Activated naive CD4-positive, alpha-beta T cell treated with anti-CD3 and anti-CD28 coated beads, Interleukin-2, amount 10 ng/mL, durations not matched to agents 7 days and 5 days (primary cell): Measurements from ENCODE around the gene ZNF787.
"Not testable (repeated sequence)": the region's sequence is repeated elsewhere in the genome, so short reads cannot be mapped to it uniquely, and the experiment has no call there.

Experiments used
- CTCF ChIA-PET: fragments of 350-600 bp; sonication (Branson Sonifier 250); formaldehyde crosslinking; loops from one replicate; lab custom pipeline; 2021; ENCODE audit warnings: antibody characterized with exemption; lab: Charles Lee
- DNase-seq: peaks from one replicate; pipeline ENCODE4 v3.0.0-alpha.2; 2020
- H3K27ac Mint-ChIP-seq: one replicate; pipeline ENCODE4 v1.8.0; 2021; ENCODE audit warnings: mild to moderate bottlenecking, moderate library complexity, mixed read lengths
- H3K27me3 Mint-ChIP-seq: one replicate; pipeline ENCODE4 v1.8.0; 2021; ENCODE audit warnings: mild to moderate bottlenecking, mixed read lengths
- H3K36me3 Mint-ChIP-seq: one replicate; pipeline ENCODE4 v1.8.0; 2021; ENCODE audit warnings: mixed read lengths
- H3K4me1 Mint-ChIP-seq: one replicate; pipeline ENCODE4 v1.8.0; 2021; ENCODE audit warnings: mixed read lengths
- H3K4me3 Mint-ChIP-seq: one replicate; pipeline ENCODE4 v1.8.0; 2021; ENCODE audit warnings: mild to moderate bottlenecking, moderate library complexity, mixed read lengths
- H3K9me3 Mint-ChIP-seq: one replicate; pipeline ENCODE4 v1.8.0; 2021; ENCODE audit warnings: mixed read lengths

The ZNF787 gene

GRCh38 chr19:56110515-56111448, 10.3 kb downstream of the ZNF787 start:
- CTCF ChIA-PET, result interaction anchor here (1.2 kb wide), 1 partner anchor 142 kb away, joined by 3 read pairs; no protein-coding TSS in a partner anchor
- peaks cover 65% of the 10 kb centered on the region for H3K4me1 Mint-ChIP-seq
- no peaks in the 10 kb centered on the region for H3K27me3 Mint-ChIP-seq
- no peak overlapping the region for H3K4me3 Mint-ChIP-seq
- H3K27ac Mint-ChIP-seq, result peak overlapping the region; percentile 75
- no peak for DNase-seq
- H3K9me3 Mint-ChIP-seq, result no peaks in the 10 kb centered on the region
- H3K36me3 Mint-ChIP-seq, result peaks cover 14% of the 10 kb centered on the region

GRCh38 chr19:56109226-56109625, 11.9 kb downstream of the ZNF787 start:
- H3K9me3 Mint-ChIP-seq, result no peaks in the 10 kb centered on the region
- H3K4me1 Mint-ChIP-seq, result peaks cover 63% of the 10 kb centered on the region
- CTCF ChIA-PET, result no interaction called here
- H3K27me3 Mint-ChIP-seq, result no peaks in the 10 kb centered on the region
- no peak for DNase-seq
- H3K36me3 Mint-ChIP-seq, result peaks cover 8% of the 10 kb centered on the region
- no peak overlapping the region for H3K4me3 Mint-ChIP-seq
- H3K27ac Mint-ChIP-seq, result no peak overlapping the region

GRCh38 chr19:56108447-56109195, 12.5 kb downstream of the ZNF787 start:
- H3K27ac Mint-ChIP-seq, result no peak overlapping the region
- H3K4me1 Mint-ChIP-seq, result peaks cover 58% of the 10 kb centered on the region
- H3K36me3 Mint-ChIP-seq, result peaks cover 8% of the 10 kb centered on the region
- H3K27me3 Mint-ChIP-seq, result no peaks in the 10 kb centered on the region
- H3K9me3 Mint-ChIP-seq, result no peaks in the 10 kb centered on the region
- no peak for DNase-seq
- H3K4me3 Mint-ChIP-seq, result no peak overlapping the region
- CTCF ChIA-PET, result interaction anchor here (1.2 kb wide), 1 partner anchor 63 kb away, joined by 4 read pairs; no protein-coding TSS in a partner anchor

- peaks cover 6% of the 10 kb centered on the region for H3K36me3 Mint-ChIP-seq
- DNase-seq, result no peak
- H3K9me3 Mint-ChIP-seq, result no peaks in the 10 kb centered on the region
- CTCF ChIA-PET, result interaction anchor here (1.2 kb wide), 1 partner anchor 64 kb away, joined by 4 read pairs; no protein-coding TSS in a partner anchor
- H3K27me3 Mint-ChIP-seq, result no peaks in the 10 kb centered on the region
- no peak overlapping the region for H3K27ac Mint-ChIP-seq
- no peak overlapping the region for H3K4me3 Mint-ChIP-seq
- H3K4me1 Mint-ChIP-seq, result peaks cover 50% of the 10 kb centered on the region
These were observed 13.3 kb downstream of the ZNF787 start for GRCh38 chr19:56107626-56108351.

DNA sequence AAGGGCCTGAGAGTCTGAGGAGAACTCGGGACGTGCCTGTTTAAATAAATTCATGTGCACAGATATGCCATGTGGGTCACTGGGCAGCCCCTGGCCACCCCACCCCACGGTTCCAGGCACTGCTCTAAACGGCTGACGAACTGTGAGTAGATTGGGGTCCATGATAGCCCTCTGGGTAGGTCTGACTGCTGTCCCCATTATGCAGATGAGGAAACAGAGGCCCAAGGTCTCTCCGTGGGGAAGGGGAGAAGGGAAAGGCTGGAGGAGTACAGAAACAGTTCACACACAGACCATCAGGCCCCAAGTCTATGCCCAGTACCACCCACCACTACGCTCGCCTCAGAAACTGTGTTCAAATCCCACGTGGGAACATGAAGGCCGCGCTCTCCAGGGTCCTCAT, 14.1 kb downstream of the ZNF787 start:
- CTCF ChIA-PET, result no interaction called here
- Mint-ChIP-seq H3K27ac (no peak overlapping the region), H3K36me3 (peaks cover 6% of the 10 kb centered on the region), H3K4me3 (no peak overlapping the region), H3K27me3 (no peaks in the 10 kb centered on the region), H3K9me3 (no peaks in the 10 kb centered on the region), H3K4me1 (peaks cover 43% of the 10 kb centered on the region)
- no peak for DNase-seq

DNA sequence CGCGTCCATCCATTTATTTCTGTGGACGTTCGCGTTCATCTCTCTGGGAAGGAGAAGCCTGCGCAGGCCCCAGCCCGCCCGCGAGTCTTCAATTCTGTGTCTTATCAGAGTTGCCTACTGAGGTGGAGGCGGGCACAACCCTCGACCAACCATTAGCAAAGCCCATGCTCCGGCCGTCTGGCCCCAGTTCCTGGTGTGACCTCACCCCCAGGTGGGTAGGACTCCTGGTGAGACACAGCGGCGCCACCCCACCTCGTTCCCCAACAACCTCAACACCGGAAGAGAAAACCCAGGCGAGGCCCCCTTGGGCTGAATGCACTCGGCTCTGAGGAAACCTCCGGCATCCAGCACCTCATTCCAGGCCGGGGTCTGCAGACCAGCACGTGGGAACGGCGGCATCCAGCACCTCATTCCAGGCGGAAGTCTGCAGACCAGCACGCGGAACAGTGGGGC, 14.7 kb downstream of the ZNF787 start:
- Mint-ChIP-seq H3K27me3 (no peaks in the 10 kb centered on the region), H3K36me3 (peaks cover 9% of the 10 kb centered on the region), H3K4me1 (peaks cover 37% of the 10 kb centered on the region), H3K9me3 (no peaks in the 10 kb centered on the region), H3K27ac (no peak overlapping the region), H3K4me3 (no peak overlapping the region)
- CTCF ChIA-PET, result no interaction called here
- no peak for DNase-seq

GRCh38 chr19:56105831-56106396, 15.2 kb downstream of the ZNF787 start:
- not testable (repeated sequence) for H3K27ac Mint-ChIP-seq, H3K4me3 Mint-ChIP-seq, H3K9me3 Mint-ChIP-seq

DNA sequence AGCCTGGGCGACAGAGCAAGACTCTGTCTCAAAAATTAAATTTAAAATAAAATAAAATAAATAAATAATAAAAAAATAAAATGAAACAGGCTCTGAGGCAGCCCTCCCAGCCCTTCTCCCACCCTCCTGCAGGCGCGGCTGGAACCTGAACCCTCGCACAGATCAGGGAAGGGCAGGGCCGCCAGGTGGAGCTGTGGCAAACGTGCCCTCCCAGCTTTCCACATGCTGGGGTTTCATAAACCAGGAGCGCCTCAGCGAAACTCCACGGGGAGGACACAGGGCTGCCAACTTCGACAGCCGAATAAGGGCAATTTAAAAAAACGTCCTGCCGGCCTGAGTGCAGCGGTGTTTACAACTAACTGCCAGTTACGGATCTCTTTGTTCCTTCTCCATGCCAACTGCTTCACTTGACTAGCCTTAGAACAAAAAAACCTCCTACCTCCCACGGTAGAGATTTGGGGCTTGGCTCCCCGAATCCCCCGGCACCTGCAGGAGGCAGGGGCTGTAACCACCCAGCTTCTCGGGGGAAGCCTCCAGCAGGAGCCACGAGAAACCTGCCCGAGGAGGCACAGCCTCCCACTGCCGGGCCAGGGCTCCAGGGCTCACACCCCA, 15.9 kb downstream of the ZNF787 start:
- Mint-ChIP-seq H3K4me1 (peaks cover 27% of the 10 kb centered on the region), H3K36me3 (peaks cover 13% of the 10 kb centered on the region), H3K9me3 (no peaks in the 10 kb centered on the region), H3K27ac (peak overlapping the region; percentile 28), H3K4me3 (no peak overlapping the region), H3K27me3 (no peaks in the 10 kb centered on the region)
- DNase-seq, result peak; percentile 71
- CTCF ChIA-PET, result interaction anchor here (0.9 to 1.4 kb wide), 5 partner anchors 20 to 228 kb away, joined by 3 to 4 read pairs (median 3); no protein-coding TSS in a partner anchor

More at GRCh38 chr19:56105831-56106396, 15.2 kb downstream of the ZNF787 start:
- peaks cover 34% of the 10 kb centered on the region for H3K4me1 Mint-ChIP-seq
- DNase-seq, H3K27me3 Mint-ChIP-seq: not testable (repeated sequence)
- peaks cover 13% of the 10 kb centered on the region for H3K36me3 Mint-ChIP-seq
- CTCF ChIA-PET, result interaction anchor here (1.0 to 1.4 kb wide), 3 partner anchors 62 to 147 kb away, joined by 3 to 4 read pairs (median 3); no protein-coding TSS in a partner anchor

DNA sequence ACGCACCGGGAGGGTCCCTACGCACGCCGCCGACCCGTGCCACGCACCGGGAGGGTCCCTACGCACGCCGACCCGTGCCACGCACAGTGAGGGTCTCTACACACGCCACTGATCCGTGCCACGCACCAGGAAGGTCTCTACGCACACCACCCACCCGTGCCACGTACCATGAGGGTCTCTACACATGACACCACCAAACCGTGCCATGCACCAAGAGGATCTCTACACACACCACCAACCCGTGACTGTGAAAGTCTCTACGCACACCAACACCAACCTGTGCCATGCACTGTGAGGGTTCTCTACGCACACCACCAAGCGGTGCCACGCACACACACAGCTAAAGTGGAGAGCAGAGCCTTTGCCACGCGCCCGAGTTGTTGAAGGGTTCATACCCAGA, 16.7 kb downstream of the ZNF787 start:
- no peaks in the 10 kb centered on the region for H3K9me3 Mint-ChIP-seq
- no peaks in the 10 kb centered on the region for H3K27me3 Mint-ChIP-seq
- peaks cover 13% of the 10 kb centered on the region for H3K36me3 Mint-ChIP-seq
- CTCF ChIA-PET, result interaction anchor here (1.0 to 1.4 kb wide), 2 partner anchors 64 to 229 kb away, joined by 3 read pairs; no protein-coding TSS in a partner anchor
- DNase-seq, result no peak
- H3K4me1 Mint-ChIP-seq, result peaks cover 27% of the 10 kb centered on the region
- no peak overlapping the region for H3K27ac Mint-ChIP-seq
- H3K4me3 Mint-ChIP-seq, result no peak overlapping the region

- peaks cover 14% of the 10 kb centered on the region for H3K36me3 Mint-ChIP-seq
- CTCF ChIA-PET, result no interaction called here
These were observed 18.0 kb downstream of the ZNF787 start for GRCh38 chr19:56103027-56103614.

DNA sequence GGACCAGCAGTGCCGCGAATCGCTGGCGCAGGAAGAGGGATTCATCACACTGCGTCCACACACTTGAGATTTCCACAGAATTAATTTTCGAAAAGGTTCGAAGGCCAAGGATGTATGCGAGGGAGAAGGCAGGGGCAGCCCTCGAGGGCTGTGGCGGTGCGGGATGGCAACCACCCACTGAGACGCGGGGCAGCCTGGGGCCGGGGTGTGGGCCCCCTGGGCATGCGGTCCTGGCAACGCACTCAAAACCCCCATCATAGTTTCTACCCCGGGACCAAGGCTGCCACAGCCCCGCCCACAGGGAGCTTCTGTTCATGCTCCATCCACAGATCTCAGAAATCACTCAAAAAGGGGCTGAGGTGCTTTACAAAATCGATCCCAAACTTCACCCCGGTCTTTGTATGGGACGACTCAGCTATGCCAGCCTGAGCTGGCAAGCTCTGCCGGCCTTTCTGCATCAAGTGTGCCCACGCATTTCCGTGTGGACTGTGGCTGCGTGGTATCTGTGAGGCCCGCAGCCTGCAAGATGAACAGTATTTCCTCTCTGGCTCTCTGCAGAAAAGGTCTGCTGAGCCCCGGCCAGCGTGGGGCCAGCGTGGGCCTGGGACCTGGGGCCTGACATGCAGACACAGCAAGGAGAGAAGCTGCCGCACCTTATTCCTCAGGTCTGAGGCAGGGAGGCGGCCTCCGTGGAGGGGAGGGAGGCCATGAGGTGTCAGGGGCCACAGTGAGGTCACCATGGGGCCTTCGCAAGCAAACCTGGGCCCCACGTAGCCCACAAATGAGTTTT, 19.2 kb downstream of the ZNF787 start:
- no peaks in the 10 kb centered on the region for H3K27me3 Mint-ChIP-seq
- H3K27ac Mint-ChIP-seq, result no peak overlapping the region
- no peak for DNase-seq
- no peak overlapping the region for H3K4me3 Mint-ChIP-seq
- H3K9me3 Mint-ChIP-seq, result no peaks in the 10 kb centered on the region
- CTCF ChIA-PET, result no interaction called here
- H3K4me1 Mint-ChIP-seq, result peaks cover 21% of the 10 kb centered on the region
- H3K36me3 Mint-ChIP-seq, result peaks cover 18% of the 10 kb centered on the region

More at GRCh38 chr19:56103027-56103614, 18.0 kb downstream of the ZNF787 start:
- no peak overlapping the region for H3K4me3 Mint-ChIP-seq
- peaks cover 24% of the 10 kb centered on the region for H3K4me1 Mint-ChIP-seq
- H3K9me3 Mint-ChIP-seq, result no peaks in the 10 kb centered on the region
- no peak overlapping the region for H3K27ac Mint-ChIP-seq
- no peaks in the 10 kb centered on the region for H3K27me3 Mint-ChIP-seq
- DNase-seq, result no peak

DNA sequence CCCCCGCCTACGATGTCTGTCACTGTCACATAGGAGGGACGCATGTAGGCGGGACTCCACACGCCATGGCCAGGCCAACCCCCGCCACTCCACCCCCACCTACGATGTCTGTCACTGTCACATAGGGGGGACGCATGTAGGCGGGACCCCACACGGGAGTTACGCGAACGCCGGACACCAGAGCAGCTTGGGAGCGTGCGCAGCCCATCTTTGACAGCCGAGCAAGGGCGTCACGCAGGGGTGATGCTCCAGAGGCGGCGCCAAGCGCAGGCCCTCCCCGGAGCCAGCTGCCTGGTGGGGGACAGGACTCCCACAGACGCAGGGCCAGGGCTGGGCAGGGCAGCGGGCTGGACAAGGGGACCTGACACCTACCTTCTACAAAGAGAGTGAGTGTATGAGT, 20.0 kb downstream of the ZNF787 start:
- Mint-ChIP-seq H3K27ac (no peak overlapping the region), H3K4me1 (peaks cover 13% of the 10 kb centered on the region), H3K27me3 (no peaks in the 10 kb centered on the region), H3K36me3 (peaks cover 13% of the 10 kb centered on the region), H3K9me3 (no peaks in the 10 kb centered on the region), H3K4me3 (no peak overlapping the region)
- CTCF ChIA-PET, result no interaction called here
- no peak for DNase-seq
